KG1 (cell line): ENCODE measurements around the gene SFRP2.

Experiments used
- DNase-seq: peaks from one replicate; lab custom pipeline; 2025; lab: John Stamatoyannopoulos, UW

The SFRP2 gene

DNA sequence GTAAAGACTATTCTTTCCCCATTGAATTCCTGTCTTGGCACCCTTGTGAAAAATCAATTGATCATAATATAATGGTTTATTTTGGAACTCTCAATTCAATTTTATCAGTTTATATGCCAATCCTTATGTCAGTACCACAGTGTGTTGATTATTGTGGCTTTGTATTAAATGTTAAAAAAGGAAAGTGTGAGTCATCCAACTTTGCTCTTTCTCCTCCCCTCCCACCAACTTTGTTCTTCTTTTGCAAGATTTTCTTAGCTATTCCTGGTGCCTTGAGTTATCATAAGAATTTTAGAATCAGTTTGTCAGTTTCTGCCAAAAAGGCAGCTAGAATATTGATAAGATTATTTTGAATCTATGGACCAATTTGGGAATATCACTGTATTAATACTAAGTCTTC lies 17.8 kb downstream of the SFRP2 start:
- no peak for DNase-seq

DNA sequence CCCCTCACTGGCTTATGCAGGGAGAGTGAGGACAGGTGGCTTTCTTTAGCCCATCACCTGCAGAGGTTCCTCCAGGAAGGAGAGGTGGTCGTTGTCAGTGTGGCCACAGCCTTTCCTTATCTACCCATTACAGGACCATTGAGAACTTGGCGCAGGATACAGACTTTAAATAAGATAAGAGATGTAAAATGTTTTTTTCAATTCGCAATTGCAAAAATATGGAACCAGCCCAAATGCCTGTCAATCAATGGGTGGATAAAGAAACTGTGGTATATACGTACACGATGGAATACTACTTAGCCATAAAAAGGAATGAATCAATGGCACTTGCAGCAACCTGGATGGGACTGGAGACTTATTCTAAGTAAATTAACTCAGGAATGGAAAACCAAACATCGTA lies 22.1 kb downstream of the SFRP2 start:
- no peak for DNase-seq

DNA sequence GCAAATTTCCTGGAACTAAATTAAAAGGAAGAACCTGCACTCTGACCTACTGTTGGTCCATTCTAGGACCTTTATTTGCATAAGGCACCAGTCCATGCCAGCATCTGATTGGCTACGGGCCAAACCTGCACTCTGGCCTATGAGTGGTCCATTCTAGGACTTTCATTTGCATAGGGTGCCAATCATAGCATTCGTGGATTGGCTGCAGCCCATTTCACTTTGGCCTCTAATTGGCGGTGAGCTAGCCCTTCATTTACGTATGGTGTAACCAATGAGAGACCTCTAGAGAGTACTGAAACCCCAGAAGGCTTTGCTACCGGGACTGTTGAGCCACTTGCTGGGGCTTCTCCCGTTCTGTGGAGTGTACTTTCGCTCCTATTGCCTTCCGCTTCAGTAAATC lies 23.0 kb downstream of the SFRP2 start:
- DNase-seq: no peak

DNA sequence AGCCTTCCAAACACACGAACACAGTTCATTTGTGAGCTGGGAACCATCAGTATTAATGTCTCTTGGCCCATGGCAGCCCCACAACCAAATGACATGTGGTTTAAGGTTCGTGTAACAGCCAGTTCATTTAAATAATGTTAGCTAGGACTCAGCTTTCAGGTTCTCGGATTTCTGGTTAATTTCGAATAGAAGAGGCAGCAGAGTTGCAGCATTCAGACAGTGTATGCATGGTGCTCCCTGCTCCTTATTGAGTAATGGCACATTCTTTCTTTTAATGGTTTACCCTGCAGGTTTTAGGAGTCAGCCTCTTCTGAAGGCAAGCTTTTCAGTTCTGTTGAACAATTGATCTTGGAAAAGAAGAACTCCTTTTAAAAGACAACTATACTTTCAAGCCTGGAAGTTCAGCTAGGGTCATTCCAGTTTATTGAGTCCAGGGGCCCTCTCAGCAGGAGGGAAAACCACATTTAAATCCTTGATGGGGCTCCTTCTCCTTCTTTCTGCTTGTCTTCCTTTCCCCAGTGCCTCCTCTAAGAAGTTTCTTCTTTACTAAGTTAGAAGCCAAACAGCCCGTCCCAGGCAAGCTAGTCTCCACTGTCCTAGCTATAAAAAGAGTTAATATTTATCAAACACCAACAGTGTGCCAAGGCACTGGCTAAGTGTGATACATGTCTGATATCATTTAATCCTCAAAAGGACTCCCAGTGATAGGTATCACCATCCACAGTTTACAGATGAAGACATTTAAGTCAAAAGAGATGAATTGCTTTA lies 24.1 kb downstream of the SFRP2 start:
- no peak for DNase-seq

DNA sequence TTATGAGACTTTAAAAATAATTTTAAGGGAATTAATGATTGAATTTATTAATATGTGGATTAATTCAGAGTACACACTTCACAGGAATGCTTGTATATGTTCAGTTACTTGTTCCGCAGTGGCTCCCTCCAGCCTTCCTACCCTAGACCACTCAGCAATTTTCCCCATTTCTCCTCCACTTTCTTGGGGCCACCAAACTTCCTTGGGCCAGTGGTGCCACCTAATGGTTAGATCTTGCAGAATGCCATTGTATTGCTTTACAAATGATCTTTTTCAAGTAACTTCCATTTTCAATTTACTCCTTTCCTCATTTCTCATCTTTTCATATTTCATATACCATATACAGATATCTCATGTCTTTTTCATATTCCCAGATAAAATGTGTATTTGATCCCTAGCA lies 25.5 kb downstream of the SFRP2 start:
- DNase-seq: no peak

DNA sequence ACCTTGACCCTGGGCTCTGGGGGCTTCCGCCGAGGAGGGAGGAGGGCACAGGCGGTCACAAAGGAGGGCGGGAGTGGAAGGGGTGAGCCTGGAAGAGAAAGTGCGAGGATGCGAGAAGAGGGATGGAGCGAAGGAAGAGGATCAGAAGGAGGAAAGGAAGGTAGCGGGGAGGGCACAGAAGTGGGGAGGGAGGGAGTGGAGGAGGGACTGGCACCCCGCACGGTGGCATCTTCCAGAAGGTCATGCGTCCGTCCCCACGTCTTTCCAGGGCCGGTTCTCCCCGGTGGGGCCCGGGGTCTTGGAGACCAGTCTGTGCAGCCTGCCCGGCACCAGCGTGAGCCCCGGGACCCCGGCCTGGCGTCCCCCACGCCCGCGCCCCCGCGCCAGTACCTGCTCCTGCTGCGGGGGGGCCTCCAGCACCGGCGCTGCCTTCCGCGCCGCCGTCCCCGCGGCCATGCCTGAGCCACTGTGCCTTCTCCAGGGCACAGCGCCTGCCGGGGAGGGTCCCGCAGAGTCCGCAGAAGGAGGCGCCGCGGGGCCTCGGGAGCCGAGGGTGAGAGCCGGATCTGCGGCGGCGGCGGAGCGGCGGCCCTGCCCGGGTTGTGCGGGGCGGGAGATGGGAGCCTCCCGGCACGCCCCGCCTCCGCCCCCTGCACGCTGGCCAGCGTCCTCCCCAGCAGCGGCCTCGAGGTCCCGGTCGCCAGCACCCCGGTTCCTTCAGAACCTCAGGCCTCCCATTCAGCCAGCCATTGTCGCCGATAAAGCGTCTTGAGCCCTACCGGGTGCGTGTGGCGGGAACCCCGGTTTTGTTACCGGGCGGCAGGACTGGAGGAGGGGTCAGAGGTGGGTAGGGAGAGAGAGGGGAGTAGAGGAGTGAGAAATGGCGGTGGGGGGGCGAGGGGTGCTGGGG lies 29.2 kb downstream of the SFRP2 start, which contains the start of gene RNF175:
RNF175 (minus strand) TSS at position 618 of the 910 bp plus-strand sequence; CDS start at position 456, 162 bp downstream.
- DNase-seq: no peak

DNA sequence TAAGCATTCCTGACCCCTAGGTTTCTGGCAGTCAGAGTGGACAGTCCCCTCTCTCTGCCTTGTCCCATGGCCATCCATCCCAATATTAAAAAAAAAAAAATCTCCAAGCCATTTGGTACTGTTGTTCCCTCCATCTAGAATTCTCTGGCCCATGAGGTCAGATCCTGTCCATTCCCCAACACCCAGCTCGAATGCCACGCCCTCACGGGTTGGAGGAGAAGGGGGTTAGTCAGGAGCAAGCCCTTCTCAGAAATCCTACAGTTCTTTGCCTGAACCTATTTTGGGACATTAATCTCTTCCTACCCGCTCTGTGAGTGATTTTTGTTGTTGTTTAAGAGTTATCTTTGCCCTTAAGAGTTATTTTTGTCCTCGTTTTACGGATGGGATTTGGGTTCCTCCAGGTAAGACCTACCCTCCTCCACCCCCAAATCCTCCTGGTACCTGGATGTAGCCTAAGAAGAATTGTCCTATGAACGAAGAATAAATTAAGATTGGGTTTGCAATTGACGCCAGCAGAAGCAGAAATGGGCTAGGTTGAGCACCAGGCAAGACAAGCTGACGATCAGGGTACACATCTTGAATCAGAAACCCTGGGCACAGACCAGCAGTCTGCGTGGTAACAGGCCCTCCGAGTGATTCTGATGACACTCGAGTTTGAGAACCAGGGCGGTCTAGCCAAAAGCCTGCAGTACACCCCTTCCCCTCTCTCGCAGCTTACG lies 30.0 kb downstream of the SFRP2 start:
- DNase-seq: no peak

DNA sequence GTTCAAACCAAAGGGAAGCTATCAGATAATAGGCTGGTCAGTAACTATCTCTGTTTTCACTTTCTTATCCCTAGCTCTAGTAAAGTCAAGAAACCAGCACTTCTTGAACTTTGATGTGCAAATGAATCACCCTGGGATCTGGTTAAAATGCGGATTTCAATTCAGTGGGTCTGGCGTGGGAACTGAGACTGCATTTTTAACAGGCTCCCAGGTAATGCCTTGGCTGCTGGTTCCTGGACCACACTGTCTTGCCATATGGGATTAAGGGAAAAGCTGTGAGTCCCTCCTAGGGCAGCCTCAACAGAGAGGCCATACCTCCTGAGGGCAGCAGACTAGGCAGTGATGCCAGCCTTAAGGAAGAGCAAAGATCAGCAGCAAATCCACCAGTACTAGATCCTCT lies 30.7 kb downstream of the SFRP2 start:
- no peak for DNase-seq

DNA sequence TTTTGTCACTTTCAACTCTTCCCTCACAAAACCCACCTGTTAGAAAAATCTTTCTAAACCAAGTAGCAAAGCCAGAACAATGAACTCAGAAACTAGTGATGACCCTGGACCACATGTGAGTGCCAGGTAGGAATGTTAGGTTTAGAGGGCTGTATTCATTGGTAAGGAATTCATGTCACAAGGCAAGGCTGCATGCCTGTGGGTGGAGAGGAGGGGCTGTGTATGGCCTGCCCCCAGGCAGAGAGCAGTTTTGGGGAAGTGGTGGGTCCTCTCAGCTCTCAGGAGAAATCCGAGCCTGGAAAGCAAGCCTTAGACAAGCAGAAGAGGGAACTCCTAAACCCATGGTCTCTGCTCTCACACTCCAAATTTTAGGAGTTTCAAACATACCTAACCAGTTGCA lies 31.5 kb downstream of the SFRP2 start:
- DNase-seq: no peak

DNA sequence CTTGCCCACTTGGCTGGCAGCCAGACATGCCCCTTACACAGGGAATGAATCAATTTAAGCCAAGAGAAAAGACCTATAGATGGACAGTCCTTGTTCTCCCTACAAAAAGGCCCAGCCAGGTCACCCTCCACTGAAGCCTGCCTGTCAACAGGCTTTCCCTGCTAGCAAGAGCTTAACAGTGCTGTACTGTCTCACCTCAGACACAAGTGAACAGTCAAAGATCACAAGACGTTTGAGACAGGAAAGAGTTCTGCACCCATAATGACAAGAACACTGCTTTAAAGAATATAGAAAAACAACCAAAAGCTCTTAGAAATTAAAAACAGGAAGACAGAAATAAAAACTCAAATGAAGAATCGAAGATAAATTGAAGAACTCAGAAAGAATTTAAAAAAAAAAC lies 33.7 kb downstream of the SFRP2 start:
- DNase-seq: no peak

DNA sequence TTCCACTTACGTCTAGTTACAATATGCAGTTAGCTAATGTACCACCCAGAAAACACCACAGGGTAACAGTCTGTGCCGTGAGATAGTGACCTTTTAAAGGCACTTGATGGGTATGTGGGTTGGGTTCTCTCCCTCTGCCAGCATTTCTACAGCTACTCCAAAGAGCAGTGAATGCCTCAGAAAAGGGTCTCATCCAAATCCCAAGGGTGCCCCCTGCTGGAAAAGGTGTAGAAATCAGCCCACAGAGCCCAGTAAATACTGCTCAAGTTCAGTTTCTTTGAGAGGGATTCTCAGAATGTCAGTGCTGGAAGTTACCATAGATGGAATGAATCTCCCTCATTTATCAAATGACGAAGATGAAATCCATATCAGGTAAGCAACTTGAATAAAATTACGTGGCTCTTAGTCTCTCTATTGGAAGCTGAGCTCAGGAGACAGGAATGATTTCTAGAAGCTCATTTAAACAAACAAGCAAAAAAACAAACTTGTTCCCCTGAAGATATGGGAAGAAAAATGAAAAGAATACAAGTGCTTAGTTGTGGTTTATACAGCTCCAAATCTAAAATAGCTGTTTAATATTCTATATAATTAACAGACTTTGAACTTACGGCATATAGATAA lies 38.6 kb downstream of the SFRP2 start:
- peak; percentile 9 for DNase-seq

DNA sequence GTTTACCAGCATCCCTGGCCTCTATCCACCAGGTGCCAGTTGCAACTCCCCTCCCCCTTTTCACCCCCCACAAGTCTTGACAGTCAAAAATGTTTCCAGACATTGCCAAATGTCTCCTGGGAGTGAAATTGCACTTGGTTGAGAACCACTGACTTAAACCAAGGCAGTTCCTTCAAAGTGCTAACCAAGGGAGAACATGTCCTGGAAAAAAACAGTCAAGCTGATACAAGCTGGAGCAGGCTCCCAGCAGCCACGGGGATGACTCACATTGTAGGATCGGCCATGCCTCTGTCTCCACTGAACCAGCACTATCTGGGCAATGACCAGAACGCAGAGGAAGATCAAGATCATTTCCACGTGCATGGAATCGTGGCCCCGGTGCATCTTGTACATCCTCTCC lies 40.5 kb downstream of the SFRP2 start:
- DNase-seq: no peak

DNA sequence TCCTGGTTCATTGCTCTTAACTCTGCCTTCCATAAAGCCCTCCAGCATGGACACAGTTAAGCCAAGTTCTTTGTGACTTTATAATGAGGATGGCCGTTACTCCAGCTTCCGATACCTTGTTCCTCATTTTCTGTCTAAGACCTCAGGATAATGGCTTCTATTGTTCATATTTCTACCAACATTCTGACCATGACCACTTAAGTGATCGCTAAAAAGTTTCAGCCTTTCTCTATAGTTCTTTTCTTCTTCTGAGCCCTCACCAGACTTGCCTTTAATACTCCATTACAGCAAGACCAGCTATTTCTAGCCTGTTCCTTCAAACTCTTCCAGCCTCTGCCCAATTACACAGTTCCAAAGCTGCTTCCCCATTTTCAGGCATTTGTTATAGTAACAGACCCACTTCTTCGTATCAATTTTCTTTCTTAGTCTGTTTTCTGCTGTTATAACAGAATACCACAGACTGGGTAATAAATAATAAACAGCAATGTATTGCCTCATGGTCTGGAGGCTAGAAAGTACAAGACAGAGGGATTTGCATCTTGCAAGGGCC lies 41.4 kb downstream of the SFRP2 start:
- DNase-seq: no peak

DNA sequence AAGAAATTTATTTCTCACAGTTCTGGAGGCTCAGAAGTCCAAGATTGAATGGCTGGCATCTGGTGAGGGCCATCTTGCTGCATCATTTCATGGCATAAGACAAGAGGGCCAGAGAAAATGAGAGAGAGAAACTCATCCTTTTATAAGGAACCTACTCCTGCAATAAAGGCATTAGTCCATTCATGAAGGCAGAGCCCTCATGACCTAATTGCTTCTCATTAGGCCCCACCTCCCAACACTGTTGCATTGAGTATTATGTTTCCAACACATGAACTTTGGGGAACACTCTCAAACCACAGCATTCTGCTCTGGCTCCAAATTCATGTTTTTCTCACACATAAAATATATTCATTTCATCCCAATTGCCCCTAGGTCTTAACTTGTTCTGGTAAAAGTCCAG lies 43.2 kb downstream of the SFRP2 start:
- DNase-seq: no peak

DNA sequence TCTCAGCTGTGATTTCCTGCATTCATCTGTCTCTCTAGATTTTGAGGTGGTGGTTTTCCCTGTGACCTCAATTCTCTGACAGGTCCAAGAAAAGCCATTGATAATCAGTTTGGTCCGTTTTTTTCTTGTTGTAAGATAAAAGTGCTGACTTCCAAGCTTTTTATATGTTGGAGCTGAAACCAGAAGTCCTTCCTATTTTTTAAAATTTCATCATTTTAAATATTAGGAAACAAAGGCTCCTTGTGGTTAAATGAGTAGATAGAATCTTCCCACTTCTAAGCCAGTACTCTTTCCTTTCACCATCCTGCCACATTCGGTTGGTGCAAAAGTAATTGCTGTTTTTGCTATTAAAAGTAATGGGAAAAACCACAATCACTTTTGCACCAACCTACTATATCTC lies 47.3 kb downstream of the SFRP2 start:
- no peak for DNase-seq

DNA sequence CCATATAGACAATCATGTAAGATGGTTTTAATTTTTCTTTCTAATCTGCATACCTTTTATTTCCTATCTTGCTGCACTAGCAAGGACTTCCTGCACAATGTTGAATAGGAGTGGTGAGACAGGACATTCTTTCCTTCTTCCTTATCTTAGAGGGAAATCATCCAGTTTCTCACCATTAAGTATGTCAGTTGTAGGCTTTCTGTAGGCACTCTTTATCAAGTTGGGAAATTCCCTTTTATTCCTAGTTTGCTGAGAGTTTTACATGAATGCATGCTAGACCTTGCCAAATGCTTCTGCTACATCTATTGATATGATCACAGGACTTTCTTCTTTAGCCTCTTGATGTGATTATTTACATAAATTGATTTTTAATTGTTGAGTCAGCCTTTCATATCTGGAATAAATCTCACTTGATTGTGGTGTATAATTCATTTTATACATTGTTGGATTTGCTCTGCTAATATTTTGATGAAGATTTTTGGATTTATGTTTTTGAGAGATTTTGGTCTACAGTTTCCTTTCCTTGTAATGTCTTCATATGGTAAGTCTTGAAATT lies 52.9 kb downstream of the SFRP2 start:
- no peak for DNase-seq

DNA sequence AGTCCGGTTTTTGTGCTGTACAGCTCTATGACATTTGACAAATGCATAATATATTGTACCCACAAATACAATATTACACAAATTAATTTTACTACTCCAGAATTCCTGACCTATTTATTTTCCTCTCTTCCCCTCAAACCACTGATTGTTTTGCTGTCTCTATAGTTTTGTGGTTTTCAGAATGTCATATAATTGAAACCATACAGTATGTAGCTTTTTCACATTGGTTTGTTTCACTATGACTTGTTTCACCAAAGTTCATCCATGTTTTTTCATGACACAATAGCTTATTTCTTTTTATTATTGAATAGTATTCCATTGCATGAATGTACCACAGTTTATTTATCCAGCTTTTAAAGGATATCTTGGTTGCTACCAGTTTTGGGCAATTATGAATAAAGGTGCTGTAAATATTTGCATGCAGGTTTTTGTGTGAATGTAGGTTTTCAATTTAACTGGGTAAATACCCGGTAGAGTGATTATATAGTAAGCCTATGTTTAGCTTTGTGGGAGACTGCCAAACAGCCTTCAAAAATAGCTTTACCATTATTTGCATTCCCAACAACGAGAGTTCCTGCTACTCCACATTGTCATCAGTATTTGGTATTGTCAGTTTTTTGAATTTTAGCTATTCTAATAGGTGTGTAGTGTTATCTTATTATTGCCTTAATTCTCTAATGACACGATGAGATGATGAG lies 55.0 kb downstream of the SFRP2 start:
- no peak for DNase-seq

DNA sequence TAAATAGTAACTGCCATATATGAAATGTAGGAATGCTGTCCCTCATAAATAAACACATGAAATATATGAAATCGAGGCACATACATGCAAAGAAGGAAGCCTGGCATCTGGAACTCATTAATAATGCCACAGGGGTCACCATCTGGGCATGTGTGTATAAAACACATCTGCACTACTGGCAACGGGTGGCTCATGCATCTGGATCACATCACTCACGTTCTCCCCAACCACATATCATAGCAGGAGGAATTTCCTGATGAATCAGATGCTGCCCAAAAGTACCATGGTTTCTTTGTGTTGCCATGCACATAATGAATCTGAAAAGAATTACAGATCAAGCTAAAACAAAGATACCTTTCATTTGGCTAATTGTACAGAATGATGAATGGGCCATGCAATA lies 57.6 kb downstream of the SFRP2 start:
- DNase-seq: no peak
